Stimulated activated CD8-positive, alpha-beta memory T cell treated with anti-CD3 and anti-CD28 coated beads, Interleukin-15, amount 100 ng/mL, for 24 hours (primary cell): ENCODE data around the gene TMEM134.

Experiments used
- DNase-seq: peaks from one replicate; pipeline ENCODE4 v3.0.0-alpha.2; 2020; ENCODE audit warnings: low read depth

The TMEM134 gene

GRCh38 chr11:67500831-67501715 is 32.0 kb upstream of the TMEM134 start:
- no peak for DNase-seq

GRCh38 chr11:67500484-67500821 is 31.4 kb upstream of the TMEM134 start:
- no peak for DNase-seq

- no peak for DNase-seq
Measured at GRCh38 chr11:67499808-67500483, 30.9 kb upstream of the TMEM134 start.

GRCh38 chr11:67498544-67498972 is 29.5 kb upstream of the TMEM134 start:
- no peak for DNase-seq

GRCh38 chr11:67497656-67498291 is 28.7 kb upstream of the TMEM134 start:
- no peak for DNase-seq

- no peak for DNase-seq
Measured at GRCh38 chr11:67496113-67496512, 27.1 kb upstream of the TMEM134 start.

GRCh38 chr11:67495234-67496005 is 26.4 kb upstream of the TMEM134 start:
- no peak for DNase-seq

- no peak for DNase-seq
Measured at GRCh38 chr11:67494371-67495233, 25.6 kb upstream of the TMEM134 start.

- DNase-seq, result no peak
Measured at GRCh38 chr11:67493548-67494370, 24.7 kb upstream of the TMEM134 start.

GRCh38 chr11:67492801-67493547 is 23.9 kb upstream of the TMEM134 start:
- DNase-seq, result no peak

GRCh38 chr11:67492069-67492727 is 23.1 kb upstream of the TMEM134 start:
- no peak for DNase-seq

GRCh38 chr11:67491276-67492068 is 22.4 kb upstream of the TMEM134 start:
- DNase-seq, result no peak

GRCh38 chr11:67490727-67491065 is 21.6 kb upstream of the TMEM134 start:
- DNase-seq, result no peak

- DNase-seq, result no peak
Measured at GRCh38 chr11:67489885-67490726, 21.1 kb upstream of the TMEM134 start.

GRCh38 chr11:67489203-67489884 is 20.3 kb upstream of the TMEM134 start:
- no peak for DNase-seq

GRCh38 chr11:67486481-67487195 is 17.6 kb upstream of the TMEM134 start:
- DNase-seq, result no peak
